ENCODE data around the gene PAF1. TPM values are rescaled to one million over a fixed set of nuclear protein-coding genes. Genes with fewer than 3 reads are reported as not detected.

PAF1 gene
- total and polyA plus RNA-seq, 4 donors = 13.7 to 29.4 (median 18.9) TPM

DNA sequence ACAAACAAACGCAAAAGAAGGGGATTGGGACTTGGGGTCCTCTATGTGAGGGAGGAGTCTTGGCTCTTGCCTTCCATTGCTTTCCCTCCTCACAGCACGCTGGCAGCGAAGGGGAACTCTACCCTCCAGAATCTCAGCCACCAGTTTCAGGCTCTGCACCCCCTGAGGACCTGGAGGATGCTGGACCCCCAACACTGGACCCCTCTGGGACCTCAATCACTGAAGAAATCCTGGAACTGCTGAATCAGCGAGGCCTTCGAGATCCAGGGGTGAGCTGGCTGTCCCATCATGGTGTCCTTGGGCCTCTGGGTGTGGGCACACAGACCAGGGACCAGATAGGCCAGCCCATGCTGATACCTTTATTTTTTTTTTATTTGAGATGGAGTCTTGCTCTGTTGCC is 31.1 kb upstream of the PAF1 start:
- Histone ChIP-seq H3K4me3 (ENCODE audit: low read depth in 1 of 3, low read length in 3 of 3) (no peak overlapping the region), H3K27ac (ENCODE audit: low read depth in 1 of 2, low read length in 2 of 2) (no peak overlapping the region), H3K9me3 (ENCODE audit: control insufficient read depth in 4 of 4, low read length in 3 of 4) (no peaks in the 10 kb centered on the region), H3K36me3 (ENCODE audit: control insufficient read depth in 4 of 4, insufficient read depth in 3 of 4, low read depth in 1 of 4, low read length in 3 of 4) (peaks cover 0 to 2% (median 0%) of the 10 kb centered on the region in 4 donors), H3K27me3 (ENCODE audit: control insufficient read depth in 4 of 4, insufficient read depth in 4 of 4, low read length in 3 of 4) (no peaks in the 10 kb centered on the region), H3K9ac (ENCODE audit: low read depth in 1 of 2, low read length in 2 of 2) (no peak overlapping the region), H3K4me1 (ENCODE audit: control insufficient read depth in 4 of 4, insufficient read depth in 4 of 4, low read length in 3 of 4) (no peaks in the 10 kb centered on the region)
- 97% methylated on average over 5 of the region's 5 CpGs for WGBS
- TF ChIP-seq HNF4A (conservative IDR thresholded peaks at IDR 0.05) (no peak), FOXA1 (IDR thresholded peaks at IDR 0.05) (no peak), GABPA (IDR thresholded peaks at IDR 0.05 in 1 of 2, conservative IDR thresholded peaks at IDR 0.05 in 1 of 2) (no peak), FOXA2 (IDR thresholded peaks at IDR 0.05) (no peak), RXRA (IDR thresholded peaks at IDR 0.05) (no peak), TAF1 (conservative IDR thresholded peaks at IDR 0.05) (no peak), RAD21 (IDR thresholded peaks at IDR 0.05) (no peak), JUND (IDR thresholded peaks at IDR 0.05) (no peak)
- DNase-seq (ENCODE audit: low spot score) = no peak

DNA sequence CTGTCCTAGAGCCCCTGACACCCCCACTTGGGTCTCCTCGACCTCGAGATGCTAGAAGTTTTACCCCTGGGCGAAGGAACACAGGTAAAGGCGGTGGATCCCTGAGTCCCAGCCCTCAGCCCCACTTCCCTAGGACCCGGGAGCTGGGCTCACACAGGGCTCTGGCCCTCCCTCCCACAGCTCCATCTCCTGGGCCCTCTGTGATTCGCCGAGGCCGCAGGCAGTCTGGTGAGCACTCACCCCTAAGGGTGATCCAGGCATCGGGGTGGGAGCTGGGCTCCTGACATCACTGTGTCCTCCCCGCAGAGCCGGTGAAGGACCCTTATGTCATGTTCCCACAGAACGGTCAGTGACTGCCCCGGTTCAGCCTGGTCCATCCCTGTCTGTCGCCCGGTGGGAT is 29.9 kb upstream of the PAF1 start:
- no peaks in the 10 kb centered on the region for H3K27me3 ChIP-seq (ENCODE audit: control insufficient read depth in 4 of 4, insufficient read depth in 4 of 4, low read length in 3 of 4)
- H3K4me1 ChIP-seq (ENCODE audit: control insufficient read depth in 4 of 4, insufficient read depth in 4 of 4, low read length in 3 of 4) = no peaks in the 10 kb centered on the region
- WGBS = 91% methylated on average over 15 of the region's 15 CpGs
- TF ChIP-seq SP1 (IDR thresholded peaks at IDR 0.05) (no peak), TAF1 (conservative IDR thresholded peaks at IDR 0.05) (no peak), YY1 (IDR thresholded peaks at IDR 0.05) (no peak), JUND (IDR thresholded peaks at IDR 0.05) (no peak), FOXA1 (IDR thresholded peaks at IDR 0.05) (no peak), EGR1 (IDR thresholded peaks at IDR 0.05; ENCODE audit: low read depth in 2 of 2) (no peak), HNF4A (conservative IDR thresholded peaks at IDR 0.05) (no peak), RAD21 (IDR thresholded peaks at IDR 0.05) (no peak), FOXA2 (IDR thresholded peaks at IDR 0.05) (no peak), HNF4G (IDR thresholded peaks at IDR 0.05) (no peak), NR2F2 (IDR thresholded peaks at IDR 0.05) (no peak), RXRA (IDR thresholded peaks at IDR 0.05) (no peak), GABPA (IDR thresholded peaks at IDR 0.05 in 1 of 2, conservative IDR thresholded peaks at IDR 0.05 in 1 of 2) (no peak)
- TF ChIP-seq, protein P1, sequence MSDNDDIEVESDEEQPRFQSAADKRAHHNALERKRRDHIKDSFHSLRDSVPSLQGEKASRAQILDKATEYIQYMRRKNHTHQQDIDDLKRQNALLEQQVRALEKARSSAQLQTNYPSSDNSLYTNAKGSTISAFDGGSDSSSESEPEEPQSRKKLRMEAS (IDR thresholded peaks at IDR 0.05) = no peak
- TF ChIP-seq, protein P2, sequence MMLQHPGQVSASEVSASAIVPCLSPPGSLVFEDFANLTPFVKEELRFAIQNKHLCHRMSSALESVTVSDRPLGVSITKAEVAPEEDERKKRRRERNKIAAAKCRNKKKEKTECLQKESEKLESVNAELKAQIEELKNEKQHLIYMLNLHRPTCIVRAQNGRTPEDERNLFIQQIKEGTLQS (IDR thresholded peaks at IDR 0.05) = no peak
- TF ChIP-seq, protein P3, sequence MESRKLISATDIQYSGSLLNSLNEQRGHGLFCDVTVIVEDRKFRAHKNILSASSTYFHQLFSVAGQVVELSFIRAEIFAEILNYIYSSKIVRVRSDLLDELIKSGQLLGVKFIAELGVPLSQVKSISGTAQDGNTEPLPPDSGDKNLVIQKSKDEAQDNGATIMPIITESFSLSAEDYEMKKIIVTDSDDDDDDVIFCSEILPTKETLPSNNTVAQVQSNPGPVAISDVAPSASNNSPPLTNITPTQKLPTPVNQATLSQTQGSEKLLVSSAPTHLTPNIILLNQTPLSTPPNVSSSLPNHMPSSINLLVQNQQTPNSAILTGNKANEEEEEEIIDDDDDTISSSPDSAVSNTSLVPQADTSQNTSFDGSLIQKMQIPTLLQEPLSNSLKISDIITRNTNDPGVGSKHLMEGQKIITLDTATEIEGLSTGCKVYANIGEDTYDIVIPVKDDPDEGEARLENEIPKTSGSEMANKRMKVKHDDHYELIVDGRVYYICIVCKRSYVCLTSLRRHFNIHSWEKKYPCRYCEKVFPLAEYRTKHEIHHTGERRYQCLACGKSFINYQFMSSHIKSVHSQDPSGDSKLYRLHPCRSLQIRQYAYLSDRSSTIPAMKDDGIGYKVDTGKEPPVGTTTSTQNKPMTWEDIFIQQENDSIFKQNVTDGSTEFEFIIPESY (IDR thresholded peaks at IDR 0.05) = no peak
- TF ChIP-seq, protein P4, sequence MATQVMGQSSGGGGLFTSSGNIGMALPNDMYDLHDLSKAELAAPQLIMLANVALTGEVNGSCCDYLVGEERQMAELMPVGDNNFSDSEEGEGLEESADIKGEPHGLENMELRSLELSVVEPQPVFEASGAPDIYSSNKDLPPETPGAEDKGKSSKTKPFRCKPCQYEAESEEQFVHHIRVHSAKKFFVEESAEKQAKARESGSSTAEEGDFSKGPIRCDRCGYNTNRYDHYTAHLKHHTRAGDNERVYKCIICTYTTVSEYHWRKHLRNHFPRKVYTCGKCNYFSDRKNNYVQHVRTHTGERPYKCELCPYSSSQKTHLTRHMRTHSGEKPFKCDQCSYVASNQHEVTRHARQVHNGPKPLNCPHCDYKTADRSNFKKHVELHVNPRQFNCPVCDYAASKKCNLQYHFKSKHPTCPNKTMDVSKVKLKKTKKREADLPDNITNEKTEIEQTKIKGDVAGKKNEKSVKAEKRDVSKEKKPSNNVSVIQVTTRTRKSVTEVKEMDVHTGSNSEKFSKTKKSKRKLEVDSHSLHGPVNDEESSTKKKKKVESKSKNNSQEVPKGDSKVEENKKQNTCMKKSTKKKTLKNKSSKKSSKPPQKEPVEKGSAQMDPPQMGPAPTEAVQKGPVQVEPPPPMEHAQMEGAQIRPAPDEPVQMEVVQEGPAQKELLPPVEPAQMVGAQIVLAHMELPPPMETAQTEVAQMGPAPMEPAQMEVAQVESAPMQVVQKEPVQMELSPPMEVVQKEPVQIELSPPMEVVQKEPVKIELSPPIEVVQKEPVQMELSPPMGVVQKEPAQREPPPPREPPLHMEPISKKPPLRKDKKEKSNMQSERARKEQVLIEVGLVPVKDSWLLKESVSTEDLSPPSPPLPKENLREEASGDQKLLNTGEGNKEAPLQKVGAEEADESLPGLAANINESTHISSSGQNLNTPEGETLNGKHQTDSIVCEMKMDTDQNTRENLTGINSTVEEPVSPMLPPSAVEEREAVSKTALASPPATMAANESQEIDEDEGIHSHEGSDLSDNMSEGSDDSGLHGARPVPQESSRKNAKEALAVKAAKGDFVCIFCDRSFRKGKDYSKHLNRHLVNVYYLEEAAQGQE (IDR thresholded peaks at IDR 0.05) = no peak
- TF ChIP-seq, protein P5, sequence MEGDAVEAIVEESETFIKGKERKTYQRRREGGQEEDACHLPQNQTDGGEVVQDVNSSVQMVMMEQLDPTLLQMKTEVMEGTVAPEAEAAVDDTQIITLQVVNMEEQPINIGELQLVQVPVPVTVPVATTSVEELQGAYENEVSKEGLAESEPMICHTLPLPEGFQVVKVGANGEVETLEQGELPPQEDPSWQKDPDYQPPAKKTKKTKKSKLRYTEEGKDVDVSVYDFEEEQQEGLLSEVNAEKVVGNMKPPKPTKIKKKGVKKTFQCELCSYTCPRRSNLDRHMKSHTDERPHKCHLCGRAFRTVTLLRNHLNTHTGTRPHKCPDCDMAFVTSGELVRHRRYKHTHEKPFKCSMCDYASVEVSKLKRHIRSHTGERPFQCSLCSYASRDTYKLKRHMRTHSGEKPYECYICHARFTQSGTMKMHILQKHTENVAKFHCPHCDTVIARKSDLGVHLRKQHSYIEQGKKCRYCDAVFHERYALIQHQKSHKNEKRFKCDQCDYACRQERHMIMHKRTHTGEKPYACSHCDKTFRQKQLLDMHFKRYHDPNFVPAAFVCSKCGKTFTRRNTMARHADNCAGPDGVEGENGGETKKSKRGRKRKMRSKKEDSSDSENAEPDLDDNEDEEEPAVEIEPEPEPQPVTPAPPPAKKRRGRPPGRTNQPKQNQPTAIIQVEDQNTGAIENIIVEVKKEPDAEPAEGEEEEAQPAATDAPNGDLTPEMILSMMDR (IDR thresholded peaks at IDR 0.05; ENCODE audit: low read depth, low read length, missing input control) = no peak
- H3K4me3 ChIP-seq (ENCODE audit: low read depth in 1 of 3, low read length in 3 of 3) = no peak overlapping the region
- DNase-seq (ENCODE audit: low spot score) = no peak
- no peak overlapping the region for H3K9ac ChIP-seq (ENCODE audit: low read depth in 1 of 2, low read length in 2 of 2)
- no peaks in the 10 kb centered on the region for H3K9me3 ChIP-seq (ENCODE audit: control insufficient read depth in 4 of 4, low read length in 3 of 4)
- no peak overlapping the region for H3K27ac ChIP-seq (ENCODE audit: low read depth in 1 of 2, low read length in 2 of 2)
- H3K36me3 ChIP-seq (ENCODE audit: control insufficient read depth in 4 of 4, insufficient read depth in 3 of 4, low read depth in 1 of 4, low read length in 3 of 4) = peaks cover 0 to 2% (median 0%) of the 10 kb centered on the region in 4 donors

All from liver (tissue), 9 donors.